ENCODE data around the gene RAD51B.

Gene RAD51B

DNA sequence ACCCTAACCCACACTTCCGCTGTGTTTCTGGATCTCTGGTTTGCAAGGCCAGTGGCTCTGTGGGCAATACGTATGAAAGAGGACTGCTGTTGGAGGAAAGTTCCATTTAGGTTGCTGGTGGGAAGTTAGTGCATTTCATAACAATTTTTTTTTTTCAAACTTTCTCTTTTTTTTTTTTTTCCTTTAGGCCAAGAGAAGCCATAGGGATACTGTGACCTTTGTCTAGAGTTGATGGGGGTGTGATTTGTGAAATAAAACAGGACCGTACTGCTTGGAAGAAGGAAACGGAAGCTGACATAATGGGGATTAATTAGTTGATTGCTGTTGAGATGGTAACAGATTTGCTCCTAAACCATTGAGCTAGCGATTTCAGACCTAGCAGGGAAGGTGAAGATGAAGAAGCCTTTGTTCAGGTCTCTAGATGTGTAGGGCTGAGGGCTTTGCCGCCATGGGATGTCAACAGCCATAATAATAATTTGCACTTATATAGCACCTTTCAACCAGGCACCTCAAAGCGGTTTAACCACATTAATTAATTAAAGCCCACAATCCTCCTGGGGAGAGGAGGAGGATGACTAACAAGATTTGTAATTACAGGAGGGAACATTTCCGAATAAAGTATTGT lies 658.0 kb downstream of the RAD51B start:
- ATAC-seq: no peak

GRCh38 chr14:68479247-68479646 lies 659.7 kb downstream of the RAD51B start:
- ATAC-seq: no peak

- ATAC-seq: no peak
Observed at GRCh38 chr14:68482018-68482417, 662.4 kb downstream of the RAD51B start.

DNA sequence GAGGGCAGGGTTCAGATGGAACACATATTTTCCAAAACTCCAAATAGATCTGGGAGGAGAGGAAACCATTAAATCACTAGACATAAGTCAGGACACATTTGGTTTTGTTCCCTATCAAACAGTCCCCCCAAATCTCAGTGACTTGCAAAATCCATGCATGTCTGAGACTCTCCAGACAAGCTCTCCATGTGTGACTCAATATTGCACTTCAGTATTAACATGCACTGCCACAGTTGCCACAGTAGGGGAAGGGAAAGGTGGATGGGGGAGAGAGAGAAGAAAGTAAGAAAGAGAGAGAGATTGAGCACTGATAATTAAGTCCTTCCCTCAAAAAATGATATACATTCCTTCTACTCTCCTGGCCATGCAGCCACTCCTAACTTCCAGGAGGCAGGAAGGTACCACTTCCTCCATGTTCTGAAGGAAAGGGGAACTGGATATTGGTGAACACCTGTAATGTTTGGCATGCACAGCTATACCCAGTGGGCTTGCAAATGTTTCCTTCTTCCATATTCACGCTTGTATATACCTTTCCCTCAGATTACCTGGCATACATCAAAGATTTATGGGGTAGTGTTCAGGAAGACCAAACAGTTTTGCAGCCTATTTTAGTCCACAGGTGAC lies 663.3 kb downstream of the RAD51B start:
- ATAC-seq: no peak

GRCh38 chr14:68486033-68486732 lies 666.6 kb downstream of the RAD51B start:
- ATAC-seq: no peak

DNA sequence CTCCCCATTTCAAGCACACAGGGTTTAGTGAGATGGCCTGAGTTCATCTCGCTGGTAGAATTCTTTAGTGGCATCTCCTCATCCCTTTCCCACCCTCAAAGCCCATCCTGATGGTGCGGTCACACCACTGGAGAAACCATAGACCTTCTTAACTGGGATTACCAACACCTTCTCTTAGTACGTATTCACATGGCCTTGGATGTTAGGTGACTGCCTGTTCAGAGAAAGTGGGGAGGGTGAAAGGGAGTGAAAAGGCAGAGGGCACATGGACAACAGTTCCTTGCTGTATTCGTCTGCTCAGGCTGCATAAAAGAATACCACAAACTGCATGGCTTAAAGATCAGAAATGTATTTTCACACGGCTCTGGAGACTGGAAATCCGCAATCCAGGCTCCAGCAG lies 667.2 kb downstream of the RAD51B start:
- no peak for ATAC-seq

DNA sequence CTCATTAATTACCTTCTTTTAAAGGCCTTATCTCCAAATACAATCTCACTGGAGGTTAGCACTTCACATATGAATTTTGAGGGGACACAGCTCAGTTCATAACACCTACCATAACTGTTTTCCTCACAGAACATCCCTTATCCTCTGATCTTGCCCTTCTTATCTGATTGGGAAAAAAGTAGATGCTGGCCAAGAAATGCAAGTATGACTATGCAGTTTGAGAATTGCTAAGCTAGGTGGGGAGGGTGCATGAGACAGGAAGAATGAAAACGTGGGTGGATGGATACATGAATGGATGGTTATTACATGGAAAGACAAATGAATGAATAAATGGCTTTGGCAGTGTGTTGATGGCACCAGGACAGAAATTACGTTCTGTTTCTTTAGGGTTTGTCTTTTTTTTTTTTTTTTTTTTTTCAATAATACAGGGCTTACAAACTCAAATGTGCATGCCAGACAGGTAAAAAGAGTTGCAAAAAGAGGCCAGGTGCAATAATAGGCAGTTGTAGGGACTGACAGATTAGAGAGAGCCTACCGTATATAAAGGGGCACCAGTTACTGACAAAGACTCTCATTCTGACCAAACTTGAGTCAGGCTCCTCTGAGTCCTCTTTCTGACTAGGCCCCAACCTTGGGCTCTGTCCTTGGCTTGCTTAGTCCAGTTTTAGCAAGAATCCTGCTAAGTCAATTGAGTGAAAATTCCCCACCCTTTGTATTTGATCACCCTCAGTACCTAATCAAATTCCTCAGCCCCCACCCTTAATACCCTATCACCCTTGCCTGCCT lies 668.4 kb downstream of the RAD51B start:
- ATAC-seq: peak in 1 of 2 donors; percentile 44

- no peak for ATAC-seq
Observed at GRCh38 chr14:68491793-68492192, 672.2 kb downstream of the RAD51B start.

DNA sequence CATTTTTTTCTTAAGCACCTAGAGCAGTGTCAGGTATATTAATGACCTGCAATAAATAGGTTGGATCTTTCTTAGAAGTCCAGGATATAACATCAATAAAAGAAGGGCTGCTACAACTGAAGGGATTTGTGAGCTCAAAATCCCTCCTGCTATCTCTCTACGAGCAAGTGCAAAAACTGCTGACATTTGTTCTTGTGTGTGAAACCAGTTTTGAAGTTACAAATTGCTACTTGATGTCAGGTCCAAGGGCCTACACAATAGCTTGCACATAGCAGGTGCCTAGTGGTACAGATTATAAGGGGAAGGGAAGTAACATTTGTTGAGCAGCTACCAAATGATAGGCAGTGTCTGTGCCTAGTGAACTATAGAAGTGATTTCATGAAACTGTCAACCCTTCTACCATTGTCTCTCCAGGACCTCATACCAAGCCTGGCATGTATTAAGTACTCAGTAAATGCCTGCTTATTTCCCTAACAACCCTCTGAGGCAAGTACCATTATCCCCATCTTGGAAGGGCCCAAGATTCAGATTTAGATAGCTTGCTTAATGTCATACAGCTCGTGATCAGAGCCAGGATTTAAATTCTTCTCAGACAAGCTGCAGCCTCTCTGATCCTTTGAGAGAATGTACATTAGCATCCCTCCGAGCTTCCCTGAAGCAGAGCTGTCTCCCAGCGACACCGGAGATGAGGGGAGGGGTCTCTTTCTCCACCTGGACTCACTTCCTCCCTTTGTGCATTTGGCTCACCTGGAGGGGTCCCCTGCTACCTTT lies 673.0 kb downstream of the RAD51B start:
- ATAC-seq: no peak

DNA sequence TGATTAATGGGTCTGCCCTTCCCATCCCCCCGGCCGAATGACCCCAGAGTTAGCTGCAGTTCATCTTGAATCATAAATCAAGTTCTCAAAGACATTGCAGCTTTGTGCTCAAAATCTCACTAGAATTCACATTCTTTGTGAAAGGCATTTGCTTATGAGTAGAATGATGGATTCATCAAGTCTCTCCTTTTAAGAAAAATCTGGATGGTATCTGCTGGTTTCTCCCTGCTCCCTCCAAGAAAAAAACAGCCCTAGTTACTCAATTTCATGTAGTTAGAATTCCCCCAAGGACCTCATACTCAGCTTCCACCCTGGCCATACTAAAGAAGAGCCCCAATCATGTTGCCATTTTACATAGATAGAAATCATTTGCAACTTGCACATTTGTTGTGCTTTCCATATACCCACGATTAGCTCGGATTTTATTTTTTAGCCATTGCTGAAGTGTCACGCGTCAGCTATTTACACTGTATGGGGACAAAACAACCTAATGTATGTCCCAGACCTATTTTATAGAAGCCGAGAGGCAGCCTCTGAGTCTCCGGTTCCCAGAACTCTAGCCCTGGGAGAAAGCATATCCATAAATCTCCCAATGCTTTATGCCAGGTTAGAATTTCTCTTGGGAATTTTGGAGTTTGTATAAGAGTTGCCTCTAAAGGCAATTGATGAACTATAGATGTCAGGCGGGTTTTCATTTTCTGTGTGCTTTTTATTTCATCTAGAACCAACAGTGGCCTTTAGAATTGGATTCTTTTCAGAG lies 673.8 kb downstream of the RAD51B start:
- no peak for ATAC-seq

GRCh38 chr14:68495101-68496039 lies 675.8 kb downstream of the RAD51B start:
- ATAC-seq: peak in 1 of 2 donors; percentile 48

DNA sequence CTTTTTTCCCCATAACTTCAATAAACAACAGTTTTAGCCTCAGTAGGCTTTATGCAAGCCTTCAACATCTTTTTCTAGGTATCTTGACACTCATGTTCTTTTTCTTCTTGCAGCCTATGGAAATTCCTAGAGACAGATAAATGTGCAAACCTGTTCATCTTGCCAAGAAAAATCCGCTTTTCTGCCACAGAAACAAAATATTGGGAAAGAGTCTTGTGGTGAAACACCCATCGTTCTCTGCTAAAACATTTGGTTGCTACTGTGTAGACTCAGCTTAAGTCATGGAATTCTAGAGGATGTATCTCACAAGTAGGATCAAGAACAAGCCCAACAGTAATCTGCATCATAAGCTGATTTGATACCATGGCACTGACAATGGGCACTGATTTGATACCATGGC lies 677.4 kb downstream of the RAD51B start:
- ATAC-seq: no peak

DNA sequence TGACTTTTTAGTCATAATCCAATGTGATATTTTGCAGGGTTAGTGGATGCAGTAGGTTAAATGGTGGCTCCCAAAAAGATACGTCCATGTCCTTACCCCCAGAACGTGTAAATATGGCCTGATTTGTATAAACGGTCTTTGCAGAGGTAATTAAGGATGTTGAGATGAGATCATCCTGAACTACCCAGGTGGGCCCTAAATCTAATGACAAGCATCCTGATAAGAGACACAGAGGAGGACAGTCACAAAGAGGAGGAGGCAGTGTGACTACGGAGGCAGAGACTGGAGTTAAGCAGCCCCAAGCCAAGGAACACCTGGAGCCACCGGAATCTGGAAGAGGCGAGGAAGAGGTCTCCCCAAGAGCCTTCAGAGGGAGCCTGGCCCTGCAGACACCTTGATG lies 679.9 kb downstream of the RAD51B start:
- ATAC-seq: no peak

GRCh38 chr14:68501171-68501570 lies 681.6 kb downstream of the RAD51B start:
- no peak for ATAC-seq

- no peak for ATAC-seq
Observed at GRCh38 chr14:68501614-68502052, 682.1 kb downstream of the RAD51B start.

DNA sequence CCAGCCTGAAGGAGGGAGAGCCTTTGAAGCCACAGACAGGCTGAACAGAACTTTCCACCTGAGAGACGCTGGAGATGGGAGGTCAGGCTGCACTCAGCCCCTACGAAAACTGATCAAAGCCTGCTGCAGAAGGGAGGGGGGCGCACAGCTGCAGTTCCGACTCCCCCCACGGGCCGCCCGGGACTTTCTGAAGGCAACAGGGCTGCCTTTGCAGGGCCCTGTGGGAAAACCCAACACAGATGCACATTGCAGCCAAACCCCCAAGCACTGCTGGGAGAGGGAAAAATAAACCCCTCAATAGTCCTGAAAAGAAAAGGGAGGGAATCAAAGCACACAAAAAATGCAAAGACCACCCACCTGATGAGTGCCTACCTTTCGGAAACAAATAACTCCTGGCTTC lies 682.7 kb downstream of the RAD51B start:
- no peak for ATAC-seq

DNA sequence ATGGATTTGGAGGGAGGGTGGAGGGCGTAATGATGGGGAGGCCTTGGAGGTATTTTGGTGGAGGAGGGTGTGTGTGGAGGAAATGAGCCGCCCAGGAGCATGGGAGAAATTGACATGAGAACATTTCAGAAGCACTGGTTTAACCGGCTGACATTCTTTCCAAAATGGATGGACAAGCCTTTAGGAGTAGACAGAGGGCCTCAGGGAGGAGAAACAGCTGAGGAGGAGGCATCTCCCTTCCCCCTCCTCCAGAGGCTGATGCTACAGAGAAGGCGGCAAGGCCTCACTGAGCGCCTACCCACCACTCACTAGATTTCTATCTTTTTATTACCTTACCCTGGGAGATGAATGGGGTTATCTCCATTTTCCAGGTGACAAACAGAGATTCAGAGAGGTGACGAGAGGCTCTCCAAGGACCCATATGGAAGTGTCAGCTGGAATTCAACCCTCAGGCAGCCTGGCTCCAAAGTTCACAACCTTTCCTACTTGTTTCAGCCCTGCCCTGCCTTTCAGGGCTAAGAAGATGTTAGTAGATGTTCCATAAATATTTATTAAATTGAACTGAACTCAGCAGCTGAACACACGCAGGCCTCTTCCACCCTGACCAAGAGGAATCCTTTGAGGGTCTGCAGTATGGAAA lies 683.7 kb downstream of the RAD51B start:
- no peak for ATAC-seq

DNA sequence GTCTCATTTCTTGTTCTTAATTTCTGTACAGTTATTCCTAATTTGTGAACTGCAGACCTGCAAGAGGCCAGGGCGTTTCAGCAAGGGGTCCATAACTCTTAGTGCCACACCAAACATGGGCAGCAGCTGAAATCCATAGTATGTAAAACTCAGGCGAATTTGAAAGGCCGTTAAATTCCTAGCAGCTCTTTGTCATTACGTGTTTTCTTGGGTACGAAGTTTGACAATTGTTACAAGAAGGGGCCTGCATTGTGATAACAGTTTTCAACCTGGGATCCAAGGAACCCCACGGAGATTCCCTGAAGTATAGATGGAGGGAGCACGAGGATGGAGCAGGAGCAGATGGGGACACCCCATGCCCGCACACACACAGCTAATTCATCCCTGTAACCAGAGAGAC lies 685.3 kb downstream of the RAD51B start:
- no peak for ATAC-seq

DNA sequence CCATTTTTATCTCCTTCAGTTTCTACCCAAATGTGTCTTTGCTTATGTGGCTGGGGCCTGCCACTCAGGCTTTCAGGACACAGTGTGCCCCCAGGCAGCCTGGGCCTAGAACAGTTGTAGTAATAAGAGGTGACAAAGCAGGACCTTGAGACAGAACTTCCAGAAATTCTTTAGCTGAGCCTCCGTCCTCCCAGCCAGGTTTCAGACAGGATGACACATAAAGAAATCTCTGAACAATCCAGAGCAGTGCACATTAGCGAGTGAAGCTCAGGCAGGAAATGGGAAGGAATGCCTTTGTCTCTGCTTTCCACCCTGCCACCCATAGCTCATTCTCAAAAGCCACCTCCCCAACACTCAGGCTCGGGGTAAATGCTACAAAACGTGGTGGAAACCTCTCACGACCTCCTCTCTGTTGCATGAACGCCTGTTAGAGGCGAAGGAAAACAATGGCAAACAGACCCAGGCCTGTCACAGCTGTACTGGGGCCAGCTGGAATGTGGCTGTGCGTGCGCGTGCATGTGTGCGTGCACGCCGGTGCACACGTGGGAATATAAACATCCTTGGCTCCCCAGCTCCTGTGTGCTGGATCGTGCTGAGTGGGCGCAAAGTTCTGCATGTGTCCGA lies 686.6 kb downstream of the RAD51B start:
- peak in 1 of 2 donors; percentile 15 for ATAC-seq

Data from activated CD4-positive, CD25-positive, alpha-beta regulatory T cell treated with anti-CD3 and anti-CD28 coated beads, Interleukin-2, amount 50 U/mL, for 24 hours (primary cell).